ENCODE data around the gene ST3GAL5.

ST3GAL5 gene

GRCh38 chr2:85867121-85867520 lies 21.7 kb downstream of the ST3GAL5 start:
- TF ChIP-seq CTCF (IDR thresholded peaks at IDR 0.05; ENCODE audit: low read depth, low read length): no peak
- no peak for DNase-seq
- H3K27ac ChIP-seq: peak overlapping the region; percentile 67; the same call in 1 of the 2 replicates
- no peaks in the 10 kb centered on the region for H3K9me3 ChIP-seq (ENCODE audit: severe bottlenecking)
- no peaks in the 10 kb centered on the region for H3K27me3 ChIP-seq (ENCODE audit: insufficient read depth, low read depth, severe bottlenecking)
- H3K36me3 ChIP-seq: no peaks in the 10 kb centered on the region
- H3K4me3 ChIP-seq (ENCODE audit: low read depth, low read length): no peak overlapping the region

GRCh38 chr2:85866165-85866659 lies 22.6 kb downstream of the ST3GAL5 start:
- Histone ChIP-seq H3K36me3 (no peaks in the 10 kb centered on the region), H3K9me3 (ENCODE audit: severe bottlenecking) (no peaks in the 10 kb centered on the region), H3K27ac (no peak overlapping the region), H3K4me3 (ENCODE audit: low read depth, low read length) (no peak overlapping the region), H3K27me3 (ENCODE audit: insufficient read depth, low read depth, severe bottlenecking) (no peaks in the 10 kb centered on the region)
- DNase-seq: no peak
- no peak for TF ChIP-seq CTCF (IDR thresholded peaks at IDR 0.05; ENCODE audit: low read depth, low read length)

GRCh38 chr2:85865539-85866164 lies 23.1 kb downstream of the ST3GAL5 start:
- H3K36me3 ChIP-seq: no peaks in the 10 kb centered on the region
- no peak overlapping the region for H3K4me3 ChIP-seq (ENCODE audit: low read depth, low read length)
- no peaks in the 10 kb centered on the region for H3K9me3 ChIP-seq (ENCODE audit: severe bottlenecking)
- no peak for DNase-seq
- no peak for TF ChIP-seq CTCF (IDR thresholded peaks at IDR 0.05; ENCODE audit: low read depth, low read length)
- H3K27ac ChIP-seq: no peak overlapping the region
- H3K27me3 ChIP-seq (ENCODE audit: insufficient read depth, low read depth, severe bottlenecking): no peaks in the 10 kb centered on the region

- no peak for DNase-seq
- Histone ChIP-seq H3K9me3 (ENCODE audit: severe bottlenecking) (no peaks in the 10 kb centered on the region), H3K36me3 (no peaks in the 10 kb centered on the region), H3K27ac (no peak overlapping the region), H3K4me3 (ENCODE audit: low read depth, low read length) (no peak overlapping the region), H3K27me3 (ENCODE audit: insufficient read depth, low read depth, severe bottlenecking) (no peaks in the 10 kb centered on the region)
- no peak for TF ChIP-seq CTCF (IDR thresholded peaks at IDR 0.05; ENCODE audit: low read depth, low read length)
Observed at GRCh38 chr2:85864654-85865053, 24.1 kb downstream of the ST3GAL5 start.

- Histone ChIP-seq H3K27me3 (ENCODE audit: insufficient read depth, low read depth, severe bottlenecking) (no peaks in the 10 kb centered on the region), H3K27ac (no peak overlapping the region), H3K36me3 (no peaks in the 10 kb centered on the region), H3K4me3 (ENCODE audit: low read depth, low read length) (no peak overlapping the region), H3K9me3 (ENCODE audit: severe bottlenecking) (no peaks in the 10 kb centered on the region)
- DNase-seq: no peak
- no peak for TF ChIP-seq CTCF (IDR thresholded peaks at IDR 0.05; ENCODE audit: low read depth, low read length)
Observed at GRCh38 chr2:85862426-85862825, 26.4 kb downstream of the ST3GAL5 start.

GRCh38 chr2:85861650-85862049 lies 27.1 kb downstream of the ST3GAL5 start:
- no peak overlapping the region for H3K27ac ChIP-seq
- H3K9me3 ChIP-seq (ENCODE audit: severe bottlenecking): no peaks in the 10 kb centered on the region
- TF ChIP-seq CTCF (IDR thresholded peaks at IDR 0.05; ENCODE audit: low read depth, low read length): no peak
- no peak overlapping the region for H3K4me3 ChIP-seq (ENCODE audit: low read depth, low read length)
- H3K36me3 ChIP-seq: no peaks in the 10 kb centered on the region
- no peak for DNase-seq
- no peaks in the 10 kb centered on the region for H3K27me3 ChIP-seq (ENCODE audit: insufficient read depth, low read depth, severe bottlenecking)
